H1 (cell line): ENCODE results near the gene RFX6. TPM values are rescaled to one million over a fixed set of nuclear protein-coding genes. Genes with fewer than 3 reads are reported as not detected.

Source experiments
- CTCF ChIA-PET: fragments of 300-600 bp; sonication (Branson Sonifier 250); formaldehyde crosslinking; loops from one replicate; lab custom pipeline; 2021; ENCODE audit not compliant: partially characterized antibody; lab: Charles Lee
- POLR2A ChIA-PET: fragments of 300-600 bp; sonication (Branson Sonifier 250); formaldehyde crosslinking; loops from one replicate; lab custom pipeline; 2021; ENCODE audit warnings: inconsistent platforms; ENCODE audit not compliant: partially characterized antibody; lab: Charles Lee
- DNase-seq, 2 experiments: peaks; one replicate each; pipeline versions ENCODE4 v3.0.0 to v3.0.0-alpha.2; 2010 to 2022; ENCODE audit warnings: low spot score in 2 of 2, low read depth in 1 of 2, mixed read lengths in 1 of 2
- FAIRE-seq: peaks from 2 replicates; lab custom pipeline; 2011; peaks lifted over from hg19 to GRCh38; lab: Jason Lieb, UNC
- H2AFZ ChIP-seq: 2 replicates; pipeline ENCODE4 v1.8.1; 2012; ENCODE audit warnings: low read length, inconsistent platforms
- H2AK5ac ChIP-seq: 2 replicates; pipeline ENCODE4 v1.6.1; 2013; ENCODE audit warnings: low read depth, low read length
- H2BK120ac ChIP-seq: replicated peaks from 2 replicates; pipeline ENCODE3; 2013; ENCODE audit warnings: low read depth, low read length, inconsistent platforms
- H2BK12ac ChIP-seq: 2 replicates; pipeline ENCODE4 v1.6.1; 2013; ENCODE audit warnings: low read depth, low read length
- H2BK15ac ChIP-seq: 2 replicates; pipeline ENCODE4 v1.6.1; 2013; ENCODE audit warnings: low read length
- H2BK20ac ChIP-seq: 2 replicates; pipeline ENCODE4 v1.6.1; 2013; ENCODE audit warnings: low read length
- H2BK5ac ChIP-seq: 2 replicates; pipeline ENCODE4 v1.6.1; 2013; ENCODE audit warnings: low read depth, low read length
- H3K14ac ChIP-seq: 2 replicates; pipeline ENCODE4 v1.6.1; 2013; ENCODE audit warnings: inconsistent platforms; ENCODE audit not compliant: insufficient read length
- H3K18ac ChIP-seq: 2 replicates; pipeline ENCODE4 v1.6.1; 2013; ENCODE audit warnings: low read length; ENCODE audit errors: extremely low read depth
- H3K23ac ChIP-seq: 2 replicates; pipeline ENCODE4 v1.6.1; 2013; ENCODE audit warnings: inconsistent platforms; ENCODE audit not compliant: insufficient read length
- H3K23me2 ChIP-seq: 2 replicates; pipeline ENCODE4 v1.6.1; 2013; ENCODE audit warnings: low read depth, low read length
- H3K27ac ChIP-seq: 2 replicates; pipeline ENCODE4 v1.6.1; 2011; ENCODE audit warnings: low read depth, low read length, inconsistent platforms
- H3K27me3 ChIP-seq, 4 experiments: replicated peaks in 1 of 4; 1 replicate in 1 of 4; 2 replicates in 3 of 4; pipeline versions ENCODE4 v1.6.1 to v1.8.1; 2011 to 2013; ENCODE audit warnings: low read length in 3 of 4, mild to moderate bottlenecking in 3 of 4, inconsistent platforms in 2 of 4, mixed read lengths in 2 of 4, moderate library complexity in 1 of 4; ENCODE audit not compliant: control insufficient read depth in 3 of 4, insufficient read depth in 3 of 4; ENCODE audit errors: extremely low read depth in 1 of 4
- H3K36me3 ChIP-seq, 4 experiments: 2 replicates each; pipeline versions ENCODE4 v1.6.1 to v1.8.1; 2011 to 2013; ENCODE audit warnings: mild to moderate bottlenecking in 4 of 4, low read length in 3 of 4, moderate library complexity in 2 of 4, control low read depth in 1 of 4, inconsistent platforms in 1 of 4; ENCODE audit not compliant: insufficient read depth in 4 of 4, control insufficient read depth in 2 of 4
- H3K4ac ChIP-seq: replicated peaks from 2 replicates; pipeline ENCODE3; 2013; ENCODE audit warnings: low read length, low read depth, mixed read lengths, inconsistent platforms; ENCODE audit not compliant: insufficient read length
- H3K4me1 ChIP-seq, 4 experiments: replicated peaks in 1 of 4; 1 replicate in 1 of 4; 2 replicates in 3 of 4; pipeline versions ENCODE4 v1.6.1 to v1.8.1; 2011 to 2013; ENCODE audit warnings: low read length in 3 of 4, inconsistent platforms in 2 of 4, mixed read lengths in 1 of 4; ENCODE audit not compliant: insufficient read depth in 4 of 4, control insufficient read depth in 3 of 4
- H3K4me2 ChIP-seq, 2 experiments: 2 replicates each; pipeline versions ENCODE4 v1.6.1 to v1.8.1; 2011 to 2013; ENCODE audit warnings: low read depth in 2 of 2, low read length in 2 of 2, control low read depth in 1 of 2, inconsistent platforms in 1 of 2, mild to moderate bottlenecking in 1 of 2; ENCODE audit not compliant: insufficient read depth in 1 of 2
- H3K4me3 ChIP-seq, 4 experiments: fragments of 200-600, 300-600 bp in 1 of 4; sonication (generic), shearing (Covaris generic), sonication (Bioruptor Twin) in 1 of 4; 2 replicates each; pipeline versions ENCODE4 v1.5.1 to v1.8.1; 2011 to 2016; ENCODE audit warnings: low read length in 4 of 4, low read depth in 3 of 4, control low read depth in 2 of 4, inconsistent platforms in 2 of 4, mild to moderate bottlenecking in 2 of 4, mixed read lengths in 1 of 4, moderate library complexity in 1 of 4; ENCODE audit not compliant: insufficient read depth in 2 of 4; ENCODE audit errors: extremely low read depth in 1 of 4
- H3K56ac ChIP-seq: replicated peaks from 2 replicates; pipeline ENCODE3; 2013; ENCODE audit warnings: low read depth, mild to moderate bottlenecking, mixed read lengths, low read length, inconsistent platforms; ENCODE audit not compliant: insufficient read length
- H3K79me1 ChIP-seq: 2 replicates; pipeline ENCODE4 v1.6.1; 2013; ENCODE audit warnings: low read depth, low read length, control low read depth
- H3K79me2 ChIP-seq, 2 experiments: 2 replicates each; pipeline versions ENCODE4 v1.6.1 to v1.8.1; 2012 to 2013; ENCODE audit warnings: low read length in 2 of 2, mild to moderate bottlenecking in 2 of 2, inconsistent platforms in 1 of 2; ENCODE audit not compliant: insufficient read depth in 2 of 2, control insufficient read depth in 1 of 2
- H3K9ac ChIP-seq, 4 experiments: replicated peaks in 1 of 4; 1 replicate in 1 of 4; 2 replicates in 3 of 4; pipeline versions ENCODE4 v1.6.1 to v1.8.1; 2011 to 2013; ENCODE audit warnings: low read depth in 3 of 4, low read length in 3 of 4, control low read depth in 2 of 4, mild to moderate bottlenecking in 2 of 4, moderate library complexity in 2 of 4, inconsistent platforms in 1 of 4; ENCODE audit errors: extremely low read depth in 1 of 4
- H3K9me3 ChIP-seq, 2 experiments: 2 replicates each; pipeline versions ENCODE4 v1.6.1 to v1.8.1; 2012 to 2013; ENCODE audit warnings: mild to moderate bottlenecking in 2 of 2, moderate library complexity in 2 of 2, control low read depth in 1 of 2, inconsistent platforms in 1 of 2, low read depth in 1 of 2, low read length in 1 of 2, mixed read lengths in 1 of 2; ENCODE audit not compliant: insufficient read depth in 2 of 2
- H4K20me1 ChIP-seq, 2 experiments: replicated peaks in 1 of 2; 2 replicates each; pipeline versions ENCODE3 to v1.8.1; 2011 to 2013; ENCODE audit warnings: inconsistent platforms in 2 of 2, low read length in 2 of 2, mild to moderate bottlenecking in 1 of 2; ENCODE audit not compliant: insufficient read depth in 2 of 2, control insufficient read depth in 1 of 2
- H4K5ac ChIP-seq: 2 replicates; pipeline ENCODE4 v1.6.1; 2013; ENCODE audit warnings: low read length, low read depth, mixed read lengths, inconsistent platforms; ENCODE audit not compliant: insufficient read length
- H4K8ac ChIP-seq: 2 replicates; pipeline ENCODE4 v1.8.0; 2013; ENCODE audit warnings: mild to moderate bottlenecking, moderate library complexity, low read length, inconsistent platforms; ENCODE audit not compliant: insufficient read depth; ENCODE audit errors: extremely low read depth
- H4K91ac ChIP-seq: replicated peaks from 2 replicates; pipeline ENCODE3; 2013; ENCODE audit warnings: low read length, mixed read lengths, inconsistent platforms; ENCODE audit not compliant: insufficient read length
- SP4 ChIP-seq: IDR thresholded peaks from 2 replicates; pipeline ENCODE4 v1.6.1; 2012; ENCODE audit warnings: low read length, inconsistent platforms
- WGBS, 2 experiments: shearing (Covaris generic) in 1 of 2; methylation state at CpG; one replicate each; pipeline versions ENCODE4 v1.1.6 to v1.1.7; 2013 to 2015; ENCODE audit warnings: low lambda C conversion rate in 2 of 2, mixed read lengths in 2 of 2, inconsistent platforms in 1 of 2, low coverage in 1 of 2, missing lambda C conversion rate in 1 of 2; ENCODE audit not compliant: insufficient replicate concordance in 2 of 2, insufficient coverage in 1 of 2, insufficient read length in 1 of 2; ENCODE audit errors: extremely low coverage in 1 of 2, missing lambda C conversion rate in 1 of 2; 5-methylcytosine and 5-hydroxymethylcytosine counted together
- polyA plus RNA-seq, 7 experiments: library from polyadenylated mRNA; depleted of rRNA in 3 of 7; stranded (reverse) in 5 of 7; unstranded in 2 of 7; fragments of >200 nt in 5 of 7; fragments of 200-250 nt in 2 of 7; gene quantifications; 1 replicate in 5 of 7; 2 replicates in 1 of 7; 4 replicates in 1 of 7; pipeline versions ENCODE4 v1.2.1 to v1.2.3, GENCODE V29; 2011 to 2013; ENCODE audit warnings: missing spikeins in 2 of 7, mixed read lengths in 2 of 7
- total RNA-seq: library from RNA; stranded (reverse); fragmentation: NEBNext Ultra II Directional; extraction: Animal tissue kit (Norgen Biotek cat#: 25700); gene quantifications from 2 replicates; pipeline ENCODE4 v1.2.1, GENCODE V29; 2021

The RFX6 gene
- total and polyA plus RNA-seq, 2 of the 8 experiments (the other 6 are each of a cell fraction or from before 2014, with no cell fraction given) = not detected

- DNase-seq (no peak), FAIRE-seq (no peak)
- H3K4ac ChIP-seq = no peak overlapping the region
- ChIA-PET CTCF (no interaction called here), POLR2A (no interaction called here)
- H2AFZ ChIP-seq = no peak overlapping the region
- no peaks in the 10 kb centered on the region for H3K23me2 ChIP-seq
- no peak overlapping the region for H3K23ac ChIP-seq
- no peak overlapping the region for H3K14ac ChIP-seq
- no peak overlapping the region for H3K4me2 ChIP-seq
- H4K5ac ChIP-seq = no peak overlapping the region
- H2BK20ac ChIP-seq = no peak overlapping the region
- WGBS, 2 experiments = 89% methylated on average over 3 of the region's 3 CpGs; no CpG with 5 or more reads in 1 of the 2 experiments
- no peak overlapping the region for H3K4me3 ChIP-seq
- H3K36me3 ChIP-seq = no peaks in the 10 kb centered on the region
- H4K20me1 ChIP-seq = no peaks in the 10 kb centered on the region
- 0 out of 4 replicates have a peak, but pooled peaks cover 0 to 2% of the 10 kb centered on the region in 2 experiments for H3K9me3 ChIP-seq
- no peak overlapping the region for H3K18ac ChIP-seq
- H3K4me1 ChIP-seq = no peaks in the 10 kb centered on the region
- no peak overlapping the region for H2BK5ac ChIP-seq
- H3K79me2 ChIP-seq = no peaks in the 10 kb centered on the region
- H2BK15ac ChIP-seq = no peak overlapping the region
- H2BK12ac ChIP-seq = no peak overlapping the region
- H4K91ac ChIP-seq = no peak overlapping the region
- H3K56ac ChIP-seq = no peak overlapping the region
- H4K8ac ChIP-seq = no peak overlapping the region
- no peak overlapping the region for H3K27ac ChIP-seq
- H2BK120ac ChIP-seq = no peak overlapping the region
- TF ChIP-seq SP4 = no peak
- H3K79me1 ChIP-seq = no peaks in the 10 kb centered on the region
- no peak overlapping the region for H3K9ac ChIP-seq
- H2AK5ac ChIP-seq = no peak overlapping the region
- H3K27me3 ChIP-seq = no peaks in the 10 kb centered on the region
These were observed 25.6 kb downstream of the RFX6 start for GRCh38 chr6:116902634-116903033.
